PC-3 (cell line): ENCODE results near the gene RBAK. TPM values are rescaled to one million over a fixed set of nuclear protein-coding genes. Genes with fewer than 3 reads are reported as not detected.
"Not testable (repeated sequence)": the region's sequence is repeated elsewhere in the genome, so short reads cannot be mapped to it uniquely, and the experiment has no call there.

ENCODE experiments used
- ATAC-seq: fragments of 200-7000 bp; cut with Tn5 transposase; 2 replicates; pipeline ENCODE4 v1.9.1; 2020; ENCODE audit warnings: mild to moderate bottlenecking, moderate library complexity
- BruUV-seq: library from RNA; stranded (reverse); fragments of 400-500 nt; replicated peaks from 2 replicates; lab custom pipeline; 2021; lab: Mats Ljungman, UMichigan
- CTCF ChIA-PET: fragments of 300-600 bp; sonication (Branson Sonifier 250); formaldehyde crosslinking; loops from one replicate; lab custom pipeline; 2022; ENCODE audit warnings: antibody characterized with exemption; lab: Charles Lee
- POLR2A ChIA-PET: fragments of 300-600 bp; sonication (Branson Sonifier 250); formaldehyde crosslinking; loops from one replicate; lab custom pipeline; 2022; ENCODE audit warnings: antibody characterized with exemption; ENCODE audit not compliant: unreplicated experiment; lab: Charles Lee
- DNase-seq: peaks from one replicate; pipeline ENCODE4 v3.0.0-alpha.2; 2015
- H2AFZ ChIP-seq: fragments of 300-600 bp; sonication (generic); 2 replicates; pipeline ENCODE4 v1.6.0; 2016; ENCODE audit warnings: antibody characterized with exemption, low read length
- H3F3A ChIP-seq: fragments of 300-600 bp; sonication (generic); one replicate; pipeline ENCODE4 v1.6.0; 2017; ENCODE audit warnings: antibody characterized with exemption, low read length, control low read depth, mild to moderate bottlenecking; ENCODE audit not compliant: unreplicated experiment
- H3K27ac ChIP-seq: fragments of 300-600 bp; sonication (generic); 2 replicates; pipeline ENCODE4 v1.5.1; 2016; ENCODE audit warnings: mild to moderate bottlenecking, low read length
- H3K27me3 ChIP-seq: fragments of 300-600 bp; sonication (generic); 2 replicates; pipeline ENCODE4 v1.6.1; 2016; ENCODE audit warnings: low read length, mixed read lengths
- H3K36me3 ChIP-seq: fragments of 300-600 bp; sonication (generic); 2 replicates; pipeline ENCODE4 v1.6.1; 2016; ENCODE audit warnings: low read depth, mixed run types, low read length, mixed read lengths
- H3K4me1 ChIP-seq: fragments of 300-600 bp; sonication (generic); 2 replicates; pipeline ENCODE4 v1.5.1; 2016; ENCODE audit warnings: low read length; ENCODE audit not compliant: insufficient read depth
- H3K4me2 ChIP-seq: fragments of 300-600 bp; sonication (generic); 2 replicates; pipeline ENCODE4 v1.6.0; 2016; ENCODE audit warnings: low read length
- H3K4me3 ChIP-seq: fragments of 300-600 bp; sonication (generic); 2 replicates; pipeline ENCODE4 v1.5.1; 2016; ENCODE audit warnings: mild to moderate bottlenecking, low read length, mixed read lengths
- H3K79me2 ChIP-seq: fragments of 300-600 bp; sonication (generic); 2 replicates; pipeline ENCODE4 v1.6.1; 2017; ENCODE audit warnings: low read length, mixed read lengths
- H3K9ac ChIP-seq: fragments of 300-600 bp; sonication (generic); 2 replicates; pipeline ENCODE4 v1.6.0; 2016; ENCODE audit warnings: mild to moderate bottlenecking, low read length
- H3K9me2 ChIP-seq: fragments of 300-600 bp; sonication (generic); replicated peaks from 2 replicates; pipeline ENCODE4 v1.6.1; 2016; ENCODE audit warnings: mixed run types, low read length, mixed read lengths
- H3K9me3 ChIP-seq: fragments of 300-600 bp; sonication (generic); 2 replicates; pipeline ENCODE4 v1.6.1; 2016; ENCODE audit warnings: low read length, mixed read lengths
- H4K20me1 ChIP-seq: fragments of 300-600 bp; sonication (generic); 2 replicates; pipeline ENCODE4 v1.6.1; 2016; ENCODE audit warnings: low read length, mixed read lengths
- CTCF ChIP-seq: fragments of 300-600 bp; sonication (generic); conservative IDR thresholded peaks from 2 replicates; pipeline ENCODE4 v1.5.1; 2017; ENCODE audit warnings: antibody characterized with exemption, low read depth, mild to moderate bottlenecking, low read length
- EZH2 ChIP-seq: fragments of 300-600 bp; sonication (generic); IDR thresholded peaks from one replicate; pipeline ENCODE4 v1.6.1; 2017; ENCODE audit warnings: antibody characterized with exemption, mild to moderate bottlenecking, low read length; ENCODE audit not compliant: unreplicated experiment
- EZH2phosphoT487 ChIP-seq: fragments of 300-600 bp; sonication (generic); IDR thresholded peaks from 2 replicates; pipeline ENCODE4 v1.6.1; 2018; ENCODE audit warnings: mild to moderate bottlenecking, antibody characterized with exemption, low read length, borderline replicate concordance
- intact Hi-C: fragments of 100-400 bp; cut with micrococcal nuclease; formaldehyde crosslinking; loops from 2 replicates; pipeline ENCODE4 v1.9.0; 2023
- total RNA-seq: library from RNA; depleted of rRNA; stranded (reverse); fragments of >200 nt; gene quantifications from 2 replicates; pipeline ENCODE4 v1.2.3, GENCODE V29; 2014

Gene RBAK
- total RNA-seq, 1 experiment from 2014 or later, result 7.0 TPM

GRCh38 chr7:5086256-5086655, 40.6 kb downstream of the RBAK start:
- ATAC-seq (no peak), DNase-seq (no peak)
- ChIA-PET CTCF (interaction anchor here (2.0 kb wide), 1 partner anchor 112 kb away, joined by 7 read pairs; no protein-coding TSS in a partner anchor), POLR2A (interaction anchor here (0.6 kb wide), 1 partner anchor 17 kb away, joined by 3 read pairs; no protein-coding TSS in a partner anchor)
- intact Hi-C loops, result no loop called here
- H3K9ac ChIP-seq, result no peak overlapping the region
- TF ChIP-seq CTCF (no peak), EZH2phosphoT487 (no peak), EZH2 (no peak)
- H4K20me1 ChIP-seq, result no peaks in the 10 kb centered on the region
- H3K27ac ChIP-seq, result no peak overlapping the region
- H3K9me3 ChIP-seq, result no peaks in the 10 kb centered on the region
- H3K4me1 ChIP-seq, result peaks cover 5% of the 10 kb centered on the region; the same call in 1 of the 2 replicates
- no peaks in the 10 kb centered on the region for H3F3A ChIP-seq
- BruUV-seq, result no TSS peak
- H3K27me3 ChIP-seq, result no peaks in the 10 kb centered on the region
- H3K36me3 ChIP-seq, result no peaks in the 10 kb centered on the region
- H3K4me2 ChIP-seq, result no peak overlapping the region
- no peak overlapping the region for H3K4me3 ChIP-seq
- H2AFZ ChIP-seq, result no peak overlapping the region
- no peaks in the 10 kb centered on the region for H3K9me2 ChIP-seq
- H3K79me2 ChIP-seq, result no peaks in the 10 kb centered on the region

- POLR2A ChIA-PET, result interaction anchor here (0.6 kb wide), 3 partner anchors 116 to 1259 kb away, joined by 5 to 13 read pairs (median 12); no protein-coding TSS in a partner anchor
These were observed 42.7 kb downstream of the RBAK start for GRCh38 chr7:5088228-5088833.

More at GRCh38 chr7:5088228-5088833, 42.7 kb downstream of the RBAK start:
- H3K4me1 ChIP-seq, H3K27ac ChIP-seq, H3K4me3 ChIP-seq, H3F3A ChIP-seq, H3K9me2 ChIP-seq, H3K36me3 ChIP-seq, H3K9ac ChIP-seq, H3K9me3 ChIP-seq, intact Hi-C loops, H3K27me3 ChIP-seq, H4K20me1 ChIP-seq, BruUV-seq, H3K79me2 ChIP-seq: not testable (repeated sequence)
- peak; percentile 61 for ATAC-seq
- DNase-seq, result peak; percentile 60
- 0 out of 2 replicates have a peak, but pooled peaks have one; percentile 35 for TF ChIP-seq CTCF
- peak overlapping the region; percentile 56; the same call in 1 of the 2 replicates for H3K4me2 ChIP-seq
- peak overlapping the region; percentile 52 for H2AFZ ChIP-seq
- CTCF ChIA-PET, result interaction anchor here (0.6 to 1.0 kb wide), 9 partner anchors 30 to 857 kb away, joined by 3 to 20 read pairs (median 6); partner anchors contain the start of gene RADIL
